Mesendoderm (in vitro differentiated cells): ENCODE results near the gene ZFYVE9. TPM values are rescaled to one million over a fixed set of nuclear protein-coding genes. Genes with fewer than 3 reads are reported as not detected.
"Not testable (repeated sequence)": the region's sequence is repeated elsewhere in the genome, so short reads cannot be mapped to it uniquely, and the experiment has no call there.

Experiments
- DNase-seq: peaks from one replicate; pipeline ENCODE4 v3.0.0; 2013
- H2AK5ac ChIP-seq: 2 replicates; pipeline ENCODE4 v1.6.1; 2013; ENCODE audit warnings: low read length, inconsistent platforms
- H2BK120ac ChIP-seq: 2 replicates; pipeline ENCODE4 v1.6.1; 2013; ENCODE audit warnings: low read depth, mild to moderate bottlenecking, low read length, moderate library complexity, mixed read lengths
- H2BK15ac ChIP-seq: replicated peaks from 2 replicates; pipeline ENCODE4 v1.6.1; 2013; ENCODE audit warnings: low read depth, mild to moderate bottlenecking, moderate library complexity
- H2BK5ac ChIP-seq: 2 replicates; pipeline ENCODE4 v1.6.1; 2013; ENCODE audit warnings: low read length, inconsistent platforms
- H3K18ac ChIP-seq: 2 replicates; pipeline ENCODE4 v1.6.1; 2013; ENCODE audit warnings: mild to moderate bottlenecking, low read length, mixed read lengths
- H3K23ac ChIP-seq: one replicate; pipeline ENCODE4 v1.6.1; 2013; ENCODE audit warnings: low read length
- H3K27ac ChIP-seq: 2 replicates; pipeline ENCODE4 v1.5.1; 2013; ENCODE audit warnings: low read depth, mild to moderate bottlenecking, inconsistent platforms, low read length, moderate library complexity
- H3K27me3 ChIP-seq: 2 replicates; pipeline ENCODE4 v1.6.1; 2013; ENCODE audit warnings: low read length, control low read depth, mild to moderate bottlenecking, inconsistent platforms; ENCODE audit not compliant: insufficient read depth, poor library complexity
- H3K36me3 ChIP-seq: 2 replicates; pipeline ENCODE4 v1.6.1; 2013; ENCODE audit warnings: low read length, inconsistent platforms; ENCODE audit not compliant: control insufficient read depth, insufficient read depth
- H3K4ac ChIP-seq: one replicate; pipeline ENCODE4 v1.6.1; 2013; ENCODE audit warnings: low read depth, mild to moderate bottlenecking, low read length, moderate library complexity
- H3K4me1 ChIP-seq: 2 replicates; pipeline ENCODE4 v1.6.1; 2013; ENCODE audit warnings: low read depth, low read length, inconsistent platforms; ENCODE audit not compliant: control insufficient read depth
- H3K4me2 ChIP-seq: 2 replicates; pipeline ENCODE4 v1.6.1; 2013; ENCODE audit warnings: low read length
- H3K4me3 ChIP-seq: 2 replicates; pipeline ENCODE4 v1.5.1; 2013; ENCODE audit warnings: mild to moderate bottlenecking, low read length
- H3K56ac ChIP-seq: one replicate; pipeline ENCODE4 v1.6.1; 2013; ENCODE audit warnings: low read length
- H3K79me1 ChIP-seq: 2 replicates; pipeline ENCODE4 v1.6.1; 2013; ENCODE audit warnings: low read length, inconsistent platforms
- H3K79me2 ChIP-seq: 2 replicates; pipeline ENCODE4 v1.6.1; 2013; ENCODE audit warnings: mild to moderate bottlenecking, low read length; ENCODE audit not compliant: control insufficient read depth, insufficient read depth
- H3K9ac ChIP-seq: 2 replicates; pipeline ENCODE4 v1.6.1; 2013; ENCODE audit warnings: low read length, inconsistent platforms
- H4K5ac ChIP-seq: one replicate; pipeline ENCODE4 v1.6.1; 2013; ENCODE audit warnings: low read length
- H4K8ac ChIP-seq: one replicate; pipeline ENCODE4 v1.6.1; 2013; ENCODE audit warnings: low read depth, mild to moderate bottlenecking, control low read depth, low read length, moderate library complexity
- WGBS: extraction: QIAGEN DNeasy Blood & Tissue Kit; methylation state at CpG from one replicate; pipeline ENCODE4 v1.1.7; 2013; ENCODE audit warnings: low lambda C conversion rate, missing lambda C conversion rate; ENCODE audit not compliant: insufficient coverage; ENCODE audit errors: extremely low coverage; 5-methylcytosine and 5-hydroxymethylcytosine counted together
- polyA plus RNA-seq, 2 experiments: library from polyadenylated mRNA; stranded (reverse); fragments of 200-250 nt; gene quantifications; one replicate each; pipeline ENCODE4 v1.2.3, GENCODE V29; 2013

ZFYVE9 gene
- polyA plus RNA-seq (2013, experiment 1 of 2), result 10.9 TPM
- polyA plus RNA-seq (2013, experiment 2 of 2), result 11.0 TPM

GRCh38 chr1:52141513-52142219, at the start of gene ZFYVE9:
TSS of gene ZFYVE9 (plus strand) at chr1:52142089. CDS start at chr1:52233207, 91,118 bp downstream.
- H3K4me2 ChIP-seq, result peak within 1 kb of the TSS; percentile 98
- H3K4ac ChIP-seq, result peak within 1 kb of the TSS; percentile 60
- peak within 1 kb of the TSS; percentile 90 for H3K9ac ChIP-seq
- no peaks in the 10 kb centered on the region for H3K79me1 ChIP-seq
- peak within 1 kb of the TSS; percentile 86 for H3K18ac ChIP-seq
- no peak within 1 kb of the TSS for H2AK5ac ChIP-seq
- no CpG with 5 or more reads among the region's 72 CpGs for WGBS
- no peak within 1 kb of the TSS for H4K5ac ChIP-seq
- peak within 1 kb of the TSS; percentile 86 for H3K23ac ChIP-seq
- H3K4me3 ChIP-seq, result peak within 1 kb of the TSS; percentile 72
- H2BK15ac ChIP-seq, result no peak within 1 kb of the TSS
- peak within 1 kb of the TSS; percentile 80 for H3K27ac ChIP-seq
- H4K8ac ChIP-seq, result no peak within 1 kb of the TSS
- H3K36me3 ChIP-seq, result no peaks in the 10 kb centered on the region
- peak within 1 kb of the TSS; percentile 95 for H3K56ac ChIP-seq
- peak within 1 kb of the TSS; percentile 58 for H2BK5ac ChIP-seq
- H3K4me1 ChIP-seq, result no peaks in the 10 kb centered on the region
- H3K27me3 ChIP-seq, result no peaks in the 10 kb centered on the region
- H3K79me2 ChIP-seq, result no peaks in the 10 kb centered on the region
- DNase-seq, result peak; percentile 86
- no peak within 1 kb of the TSS for H2BK120ac ChIP-seq

DNA sequence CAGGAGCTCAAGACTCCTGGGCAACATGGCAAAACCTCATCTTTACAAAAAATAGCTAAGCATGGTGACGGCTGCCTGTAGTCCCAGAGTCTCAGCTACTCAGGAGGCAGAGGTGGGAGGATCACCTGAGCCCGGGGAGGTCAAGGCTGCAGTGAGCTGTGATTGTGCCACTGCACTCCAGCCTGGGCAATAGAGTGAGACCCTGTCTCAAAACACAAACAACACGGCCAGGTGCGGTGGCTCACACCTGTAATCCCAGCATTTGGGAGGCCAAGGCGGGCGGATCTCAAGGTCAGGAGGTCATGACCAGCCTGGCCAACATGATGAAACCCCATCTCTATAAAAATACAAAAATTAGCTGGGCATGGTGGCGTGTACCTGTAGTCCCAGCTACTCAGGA, 47.6 kb upstream of the ZFYVE9 start:
- H3K79me2 ChIP-seq, H3K4me3 ChIP-seq, H3K56ac ChIP-seq, H3K27ac ChIP-seq, H3K4me2 ChIP-seq, H4K5ac ChIP-seq, H3K27me3 ChIP-seq, H2BK5ac ChIP-seq, H3K4me1 ChIP-seq, H2BK120ac ChIP-seq, H4K8ac ChIP-seq, H3K79me1 ChIP-seq, H3K18ac ChIP-seq, H3K9ac ChIP-seq, DNase-seq, H3K4ac ChIP-seq, H3K23ac ChIP-seq, H3K36me3 ChIP-seq, H2BK15ac ChIP-seq, H2AK5ac ChIP-seq: not testable (repeated sequence)
- WGBS, result no CpG with 5 or more reads among the region's 7 CpGs

DNA sequence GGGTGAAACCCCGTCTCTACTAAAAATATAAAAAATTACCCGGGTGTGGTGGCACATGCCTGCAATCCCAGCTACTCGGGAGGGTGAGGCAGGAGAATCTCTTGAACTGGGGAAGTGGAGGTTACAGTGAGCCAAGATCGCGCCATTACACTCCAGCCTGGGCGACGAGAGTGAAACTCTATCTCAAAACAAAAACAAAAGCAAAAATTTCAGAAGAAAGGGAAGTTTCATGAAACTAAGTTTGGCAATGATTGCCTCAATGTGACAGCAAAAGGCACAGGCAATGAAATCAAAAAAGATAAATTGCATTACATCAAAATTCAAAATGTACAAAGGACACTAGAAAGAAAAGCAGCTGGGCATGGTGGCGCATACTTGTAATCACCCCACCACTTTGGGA, 45.7 kb upstream of the ZFYVE9 start:
- no peak overlapping the region for H3K4me2 ChIP-seq
- no peak overlapping the region for H4K8ac ChIP-seq
- no peaks in the 10 kb centered on the region for H3K4me1 ChIP-seq
- no peaks in the 10 kb centered on the region for H3K36me3 ChIP-seq
- no peak overlapping the region for H3K9ac ChIP-seq
- no peak for DNase-seq
- no peak overlapping the region for H3K18ac ChIP-seq
- H2BK15ac ChIP-seq, result no peak overlapping the region
- H2BK120ac ChIP-seq, result no peak overlapping the region
- no peak overlapping the region for H3K4ac ChIP-seq
- H2BK5ac ChIP-seq, result no peak overlapping the region
- H3K27me3 ChIP-seq, result no peaks in the 10 kb centered on the region
- no peak overlapping the region for H2AK5ac ChIP-seq
- no peak overlapping the region for H4K5ac ChIP-seq
- H3K23ac ChIP-seq, result no peak overlapping the region
- H3K56ac ChIP-seq, result no peak overlapping the region
- no peak overlapping the region for H3K4me3 ChIP-seq
- H3K27ac ChIP-seq, result no peak overlapping the region
- H3K79me2 ChIP-seq, result no peaks in the 10 kb centered on the region
- no peaks in the 10 kb centered on the region for H3K79me1 ChIP-seq
- no CpG with 5 or more reads among the region's 8 CpGs for WGBS

DNA sequence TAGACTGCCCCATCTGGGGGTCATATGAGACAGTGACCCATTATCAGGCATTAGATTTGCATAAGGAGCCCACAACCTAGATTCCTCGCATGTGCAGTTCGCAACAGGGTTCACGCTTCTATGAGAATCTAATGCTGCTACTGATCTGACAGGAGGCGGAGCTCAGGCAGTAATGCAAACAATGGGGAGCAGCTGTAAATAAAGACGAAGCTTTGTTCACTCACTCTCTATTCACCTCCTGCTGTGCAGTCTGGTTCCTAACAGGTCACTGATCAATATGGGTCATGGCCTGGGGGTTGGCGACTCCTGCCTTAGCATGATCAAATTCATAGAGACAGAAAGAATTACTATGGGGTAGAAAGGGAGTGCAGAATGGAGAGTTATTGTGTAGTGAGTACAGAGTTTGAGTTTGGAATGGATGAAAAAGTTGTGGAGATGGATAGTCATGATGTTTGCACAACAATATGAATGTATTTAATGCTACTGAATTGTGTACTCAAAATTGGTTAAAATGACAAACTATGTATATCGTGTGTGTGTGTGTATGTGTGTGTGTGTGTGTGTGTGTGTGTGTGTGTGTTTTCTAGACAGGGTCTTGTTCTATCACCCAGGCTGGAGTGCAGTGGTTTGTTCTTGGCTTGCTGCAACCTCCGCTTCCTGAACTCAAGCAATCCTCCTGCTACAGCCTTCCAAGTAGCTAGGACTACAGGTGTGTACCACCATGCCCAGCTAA, 43.6 kb upstream of the ZFYVE9 start:
- Histone ChIP-seq H3K27ac (no peak overlapping the region), H3K36me3 (no peaks in the 10 kb centered on the region), H2AK5ac (no peak overlapping the region), H3K27me3 (no peaks in the 10 kb centered on the region), H3K79me2 (no peaks in the 10 kb centered on the region), H2BK120ac (no peak overlapping the region), H3K18ac (no peak overlapping the region), H3K4me3 (no peak overlapping the region), H2BK15ac (no peak overlapping the region), H3K4me2 (no peak overlapping the region), H3K9ac (no peak overlapping the region), H3K23ac (no peak overlapping the region), H4K8ac (no peak overlapping the region), H3K4me1 (no peaks in the 10 kb centered on the region), H2BK5ac (no peak overlapping the region), H3K56ac (no peak overlapping the region), H3K4ac (no peak overlapping the region), H3K79me1 (no peaks in the 10 kb centered on the region), H4K5ac (no peak overlapping the region)
- peak; percentile 17 for DNase-seq
- WGBS, result no CpG with 5 or more reads among the region's 8 CpGs

GRCh38 chr1:52102336-52103013, 39.4 kb upstream of the ZFYVE9 start:
- no peaks in the 10 kb centered on the region for H3K4me1 ChIP-seq
- H3K27ac ChIP-seq, result no peak overlapping the region
- no peak for DNase-seq
- no peaks in the 10 kb centered on the region for H3K36me3 ChIP-seq
- H4K8ac ChIP-seq, result no peak overlapping the region
- H3K18ac ChIP-seq, result no peak overlapping the region
- WGBS, result no CpG with 5 or more reads among the region's 1 CpG
- no peak overlapping the region for H2AK5ac ChIP-seq
- H3K9ac ChIP-seq, result no peak overlapping the region
- H2BK15ac ChIP-seq, result no peak overlapping the region
- no peaks in the 10 kb centered on the region for H3K79me2 ChIP-seq
- H3K4me2 ChIP-seq, result no peak overlapping the region
- no peak overlapping the region for H4K5ac ChIP-seq
- no peak overlapping the region for H3K23ac ChIP-seq
- H3K4me3 ChIP-seq, result no peak overlapping the region
- H2BK5ac ChIP-seq, result no peak overlapping the region
- H3K27me3 ChIP-seq, result no peaks in the 10 kb centered on the region
- H3K4ac ChIP-seq, result no peak overlapping the region
- H3K79me1 ChIP-seq, result no peaks in the 10 kb centered on the region
- H2BK120ac ChIP-seq, result no peak overlapping the region
- H3K56ac ChIP-seq, result no peak overlapping the region
